ENCODE data around the gene FAM107B.

FAM107B gene

GRCh38 chr10:14712991-14713424 is 61.7 kb downstream of the FAM107B start:
- CTCF ChIA-PET = no interaction called here
- Histone ChIP-seq H3K36me3 (ENCODE audit: control insufficient read depth in 2 of 2, insufficient read depth in 1 of 2, low read length in 2 of 2) (no peaks in the 10 kb centered on the region), H3K4me1 (ENCODE audit: control insufficient read depth, insufficient read depth, low read length) (0 out of 2 replicates have a peak, but pooled peaks cover 6% of the 10 kb centered on the region), H3K9me3 (ENCODE audit: control insufficient read depth, insufficient read depth, low read depth, low read length) (no peaks in the 10 kb centered on the region), H3K4me3 (ENCODE audit: low read depth, low read length) (no peak overlapping the region), H3K27ac (ENCODE audit: extremely low read depth, low read depth, low read length) (no peak overlapping the region)
- POLR2A ChIA-PET = no interaction called here
- TF ChIP-seq PRDM4 (tag by site-specific recombination; IDR thresholded peaks at IDR 0.05) = no peak
- TF ChIP-seq ZNF133 (tag by site-specific recombination; IDR thresholded peaks at IDR 0.05) = no peak
- TF ChIP-seq ZNF169 (tag by site-specific recombination; IDR thresholded peaks at IDR 0.05) = no peak
- TF ChIP-seq ZNF843 (tag by site-specific recombination; IDR thresholded peaks at IDR 0.05) = 0 out of 2 replicates have a peak, but pooled peaks have one; percentile 38
- no peak for TF ChIP-seq ZBTB17 (tag by site-specific recombination; IDR thresholded peaks at IDR 0.05)
- TF ChIP-seq ZNF26 (tag by site-specific recombination; IDR thresholded peaks at IDR 0.05) = no peak
- TF ChIP-seq ZNF629 (tag by site-specific recombination; IDR thresholded peaks at IDR 0.05) = 0 out of 2 replicates have a peak, but pooled peaks have one; percentile 23
- no peak for TF ChIP-seq ZNF626 (tag by site-specific recombination; IDR thresholded peaks at IDR 0.05)
- no peak for TF ChIP-seq ZNF510 (tag by site-specific recombination; IDR thresholded peaks at IDR 0.05; ENCODE audit: insufficient replicate concordance)
- TF ChIP-seq ZNF266 (tag by site-specific recombination; IDR thresholded peaks at IDR 0.05; ENCODE audit: low read depth) = no peak
- TF ChIP-seq ZNF114 (tag by site-specific recombination; IDR thresholded peaks at IDR 0.05) = no peak
- TF ChIP-seq SP2 (tag by site-specific recombination; IDR thresholded peaks at IDR 0.05) = no peak
- TF ChIP-seq ZNF624 (tag by site-specific recombination; IDR thresholded peaks at IDR 0.05) = no peak
- TF ChIP-seq REPIN1 (tag by site-specific recombination; IDR thresholded peaks at IDR 0.05; ENCODE audit: low read depth) = no peak
- TF ChIP-seq ZNF610 (tag by site-specific recombination; IDR thresholded peaks at IDR 0.05; ENCODE audit: borderline replicate concordance) = 0 out of 2 replicates have a peak, but pooled peaks have one; percentile 62
- no peak for TF ChIP-seq ZNF416 (tag by site-specific recombination; IDR thresholded peaks at IDR 0.05)
- no peak for TF ChIP-seq ZNF768 (tag by site-specific recombination; IDR thresholded peaks at IDR 0.05)
- TF ChIP-seq ZNF548 (tag by site-specific recombination; IDR thresholded peaks at IDR 0.05) = no peak
- TF ChIP-seq ZNF558 (tag by site-specific recombination; IDR thresholded peaks at IDR 0.05) = no peak
- no peak for TF ChIP-seq ZNF488 (tag by site-specific recombination; IDR thresholded peaks at IDR 0.05)
- peak; percentile 93 for TF ChIP-seq WT1 (tag by site-specific recombination; IDR thresholded peaks at IDR 0.05)
- no peak for TF ChIP-seq PRDM2 (tag by site-specific recombination; IDR thresholded peaks at IDR 0.05; ENCODE audit: borderline replicate concordance)
- TF ChIP-seq KLF10 (tag by site-specific recombination; IDR thresholded peaks at IDR 0.05) = no peak
- TF ChIP-seq INSM2 (tag by site-specific recombination; IDR thresholded peaks at IDR 0.05) = no peak
- no peak for TF ChIP-seq ZNF585B (tag by site-specific recombination; IDR thresholded peaks at IDR 0.05)
- no peak; the same call in 1 of the 2 replicates for TF ChIP-seq YY2 (tag by site-specific recombination; IDR thresholded peaks at IDR 0.05)

Measured in HEK293 (cell line).